HepG2 (cell line): Measurements from ENCODE around the gene SOCS1. TPM values are rescaled to one million over a fixed set of nuclear protein-coding genes. Genes with fewer than 3 reads are reported as not detected.

Experiments
- ATAC-seq: fragments of 200-7000 bp; cut with Tn5 transposase; 3 replicates; pipeline ENCODE4 v1.9.1; 2020; ENCODE audit warnings: mild to moderate bottlenecking, moderate library complexity
- BruUV-seq: library from RNA; stranded (reverse); fragments of 400-500 nt; replicated peaks from 2 replicates; lab custom pipeline; 2021; lab: Mats Ljungman, UMichigan
- CTCF ChIA-PET: fragments of 300-600 bp; formaldehyde crosslinking; extraction: SDS; loops from one replicate; lab custom pipeline; 2021; ENCODE audit warnings: low total read pairs, inconsistent platforms, low intra/inter-chr PET ratio; lab: Yijun Ruan, JAX
- POLR2A ChIA-PET: fragments of 350-600 bp; sonication (Branson Sonifier 250); formaldehyde crosslinking; loops from one replicate; lab custom pipeline; 2020; ENCODE audit warnings: antibody characterized with exemption, inconsistent platforms; lab: Yijun Ruan, JAX
- DNase-seq: peaks from one replicate; pipeline ENCODE4 v3.0.0-alpha.2; 2015; ENCODE audit warnings: low spot score
- FAIRE-seq: peaks from 3 replicates; lab custom pipeline; 2011; peaks lifted over from hg19 to GRCh38; lab: Jason Lieb, UNC
- H2AFZ ChIP-seq: one replicate; pipeline ENCODE4 v1.6.1; 2011; ENCODE audit warnings: low read length, inconsistent platforms
- H3K27ac ChIP-seq: fragments of 300-600 bp; 3 replicates; pipeline ENCODE4 v1.8.0; 2011; ENCODE audit warnings: mixed run types, mild to moderate bottlenecking, mixed read lengths, low read length, inconsistent platforms; ENCODE audit not compliant: insufficient read depth; ENCODE audit errors: extremely low read length
- H3K27me3 ChIP-seq, 2 experiments: fragments of 200-600 bp in 1 of 2; 2 replicates in 1 of 2; 3 replicates in 1 of 2; pipeline versions ENCODE4 v1.6.0 to v1.8.0; 2011; ENCODE audit warnings: low read length in 2 of 2, mild to moderate bottlenecking in 2 of 2, moderate library complexity in 2 of 2, inconsistent platforms in 1 of 2; ENCODE audit not compliant: insufficient read depth in 2 of 2, control insufficient read depth in 1 of 2
- H3K36me3 ChIP-seq, 2 experiments: fragments of 200-600 bp in 1 of 2; replicated peaks in 1 of 2; 2 replicates in 1 of 2; 3 replicates in 1 of 2; pipeline versions ENCODE4 v1.5.1 to v1.8.0; 2011; ENCODE audit warnings: low read length in 2 of 2, inconsistent platforms in 1 of 2; ENCODE audit not compliant: insufficient read depth in 2 of 2, control insufficient read depth in 1 of 2
- H3K4me1 ChIP-seq: 2 replicates; pipeline ENCODE4 v1.5.1; 2012; ENCODE audit warnings: low read length, inconsistent platforms; ENCODE audit not compliant: insufficient read depth
- H3K4me2 ChIP-seq: 2 replicates; pipeline ENCODE4 v1.6.0; 2011; ENCODE audit warnings: low read depth, low read length, inconsistent platforms
- H3K4me3 ChIP-seq, 3 experiments: fragments of 200-600 bp in 1 of 3; sonication (generic), shearing (Covaris generic) in 1 of 3; replicated peaks in 1 of 3; 2 replicates each; pipeline ENCODE4 v1.5.1; 2011 to 2016; ENCODE audit warnings: low read length in 3 of 3, inconsistent platforms in 2 of 3, low read depth in 2 of 3, mild to moderate bottlenecking in 2 of 3, control low read depth in 1 of 3, mixed read lengths in 1 of 3; ENCODE audit not compliant: insufficient read depth in 1 of 3
- H3K79me2 ChIP-seq: one replicate; pipeline ENCODE4 v1.6.1; 2011; ENCODE audit warnings: low read length, inconsistent platforms; ENCODE audit not compliant: insufficient read depth
- H3K9ac ChIP-seq: 2 replicates; pipeline ENCODE4 v1.6.0; 2011; ENCODE audit warnings: mild to moderate bottlenecking, low read depth, low read length, inconsistent platforms; ENCODE audit not compliant: insufficient read depth
- H3K9me3 ChIP-seq: 2 replicates; pipeline ENCODE4 v1.5.1; 2012; ENCODE audit warnings: mild to moderate bottlenecking, low read length
- H4K20me1 ChIP-seq: 2 replicates; pipeline ENCODE4 v1.6.0; 2011; ENCODE audit warnings: inconsistent platforms, mild to moderate bottlenecking, low read length, moderate library complexity; ENCODE audit not compliant: insufficient read depth
- ARNT2 ChIP-seq: sonication (generic); formaldehyde crosslinking; IDR thresholded peaks from 2 replicates; pipeline ENCODE4 v1.8.0; 2022; ENCODE audit warnings: mild to moderate bottlenecking, low read depth, missing genetic modification reagents, moderate library complexity
- BCL6 ChIP-seq: IDR thresholded peaks from 2 replicates; pipeline ENCODE4 v1.6.1; 2016; ENCODE audit warnings: missing genetic modification reagents, missing compliant biosample characterization
- KDM1A ChIP-seq: IDR thresholded peaks from 2 replicates; pipeline ENCODE4 v1.6.1; 2016; ENCODE audit warnings: missing compliant biosample characterization
- MAZ ChIP-seq, 2 experiments: sonication (generic) in 1 of 2; formaldehyde crosslinking in 1 of 2; IDR thresholded peaks; 2 replicates each; pipeline versions ENCODE4 v1.5.0 to v1.6.1; 2012 to 2020; ENCODE audit warnings: low read depth in 2 of 2, mild to moderate bottlenecking in 2 of 2, borderline replicate concordance in 1 of 2, improper control_type of control experiment in 1 of 2, low read length in 1 of 2, missing genetic modification reagents in 1 of 2, moderate library complexity in 1 of 2
- YEATS2 ChIP-seq: sonication (generic); formaldehyde crosslinking; IDR thresholded peaks from 2 replicates; pipeline ENCODE4 v1.4.0; 2020; ENCODE audit warnings: missing genetic modification reagents, borderline replicate concordance
- ZFP41 ChIP-seq: sonication (generic); formaldehyde crosslinking; IDR thresholded peaks from 2 replicates; pipeline ENCODE4 v1.4.0; 2020; ENCODE audit warnings: mild to moderate bottlenecking, missing genetic modification reagents, borderline replicate concordance
- ZMYM3 ChIP-seq: sonication (generic); formaldehyde crosslinking; IDR thresholded peaks from 2 replicates; pipeline ENCODE4 v1.5.1; 2020; ENCODE audit warnings: mild to moderate bottlenecking, missing genetic modification reagents
- ZNF30 ChIP-seq: sonication (generic); formaldehyde crosslinking; IDR thresholded peaks from 2 replicates; pipeline ENCODE4 v1.5.0; 2020; ENCODE audit warnings: mild to moderate bottlenecking, missing genetic modification reagents
- WGBS: methylation state at CpG from one replicate; pipeline ENCODE4 v1.1.6; 2017; ENCODE audit warnings: low lambda C conversion rate; 5-methylcytosine and 5-hydroxymethylcytosine counted together
- in situ Hi-C: cut with HindIII; loops from 2 replicates; pipeline ENCODE4 v1.10.0; 2017; ENCODE audit warnings: low pct_unique_long_range_greater_than_20kb; ENCODE audit not compliant: extremely low pct_ligation_motif_present
- intact Hi-C: fragments of 100-400 bp; cut with micrococcal nuclease; formaldehyde crosslinking; loops from one replicate; pipeline ENCODE4 v1.10.0; 2022; ENCODE audit not compliant: unreplicated experiment
- polyA plus RNA-seq, 8 experiments: library from polyadenylated mRNA; depleted of rRNA in 3 of 8; stranded (reverse) in 7 of 8; unstranded in 1 of 8; fragments of >200 nt; fragmentation: Illumina TruSeq in 4 of 8; extraction: Trizol in 4 of 8; gene quantifications; 2 replicates each; pipeline versions ENCODE4 v1.2.1 to v1.2.3, GENCODE V29; 2011 to 2016; ENCODE audit warnings: low read depth in 4 of 8, missing spikeins in 1 of 8, mixed read lengths in 1 of 8; ENCODE audit not compliant: insufficient read depth in 1 of 8
- total RNA-seq, 5 experiments: library from RNA; depleted of rRNA; stranded (reverse); fragments of >200 nt; fragmentation: Illumina TruSeq; extraction: Trizol; gene quantifications; 2 replicates each; pipeline ENCODE4 v1.2.3, GENCODE V29; 2016; ENCODE audit warnings: low read depth in 1 of 5
- TF ChIP-seq, protein P1 (sequence below): sonication (generic); formaldehyde crosslinking; IDR thresholded peaks from 2 replicates; pipeline ENCODE4 v1.4.0; 2020; ENCODE audit warnings: missing genetic modification reagents, borderline replicate concordance

SOCS1 gene
- total and polyA plus RNA-seq, 2 of the 13 experiments (the other 11 are each of a cell fraction or from before 2014, with no cell fraction given): 5.3 to 6.3 TPM

DNA sequence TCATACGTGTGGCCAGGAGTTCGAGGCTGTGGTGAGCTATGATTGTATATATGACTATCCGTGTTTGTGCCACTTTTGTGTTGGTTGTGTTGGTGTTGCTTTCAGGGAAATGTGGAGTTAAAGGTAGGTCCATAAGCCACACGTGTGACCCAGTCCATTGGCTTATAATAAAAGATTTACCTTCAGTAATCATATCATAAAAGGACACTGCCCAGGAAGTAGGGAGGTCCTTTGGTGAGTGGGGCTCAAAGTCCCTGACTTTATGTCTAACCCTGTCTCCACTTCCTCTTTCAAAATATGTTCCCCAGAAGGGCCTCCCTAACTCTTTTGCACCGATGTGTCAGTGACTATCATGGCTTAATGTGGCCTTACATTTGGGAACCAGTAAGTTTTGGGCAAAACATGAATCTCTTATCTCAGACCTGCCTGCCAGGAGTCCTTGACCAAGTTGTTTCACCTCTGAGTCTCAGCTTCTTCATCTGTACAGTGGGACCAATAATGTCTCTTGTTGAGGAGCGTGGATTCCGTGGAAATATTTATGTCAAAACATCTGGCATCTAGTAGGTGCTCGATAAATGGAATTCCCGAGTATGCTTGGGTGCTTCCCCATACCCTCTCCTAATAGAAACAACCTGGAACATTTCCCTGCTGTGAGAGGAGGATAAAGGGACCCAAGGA, 8.3 kb upstream of the SOCS1 start (continued):
- TF ChIP-seq, protein P1, sequence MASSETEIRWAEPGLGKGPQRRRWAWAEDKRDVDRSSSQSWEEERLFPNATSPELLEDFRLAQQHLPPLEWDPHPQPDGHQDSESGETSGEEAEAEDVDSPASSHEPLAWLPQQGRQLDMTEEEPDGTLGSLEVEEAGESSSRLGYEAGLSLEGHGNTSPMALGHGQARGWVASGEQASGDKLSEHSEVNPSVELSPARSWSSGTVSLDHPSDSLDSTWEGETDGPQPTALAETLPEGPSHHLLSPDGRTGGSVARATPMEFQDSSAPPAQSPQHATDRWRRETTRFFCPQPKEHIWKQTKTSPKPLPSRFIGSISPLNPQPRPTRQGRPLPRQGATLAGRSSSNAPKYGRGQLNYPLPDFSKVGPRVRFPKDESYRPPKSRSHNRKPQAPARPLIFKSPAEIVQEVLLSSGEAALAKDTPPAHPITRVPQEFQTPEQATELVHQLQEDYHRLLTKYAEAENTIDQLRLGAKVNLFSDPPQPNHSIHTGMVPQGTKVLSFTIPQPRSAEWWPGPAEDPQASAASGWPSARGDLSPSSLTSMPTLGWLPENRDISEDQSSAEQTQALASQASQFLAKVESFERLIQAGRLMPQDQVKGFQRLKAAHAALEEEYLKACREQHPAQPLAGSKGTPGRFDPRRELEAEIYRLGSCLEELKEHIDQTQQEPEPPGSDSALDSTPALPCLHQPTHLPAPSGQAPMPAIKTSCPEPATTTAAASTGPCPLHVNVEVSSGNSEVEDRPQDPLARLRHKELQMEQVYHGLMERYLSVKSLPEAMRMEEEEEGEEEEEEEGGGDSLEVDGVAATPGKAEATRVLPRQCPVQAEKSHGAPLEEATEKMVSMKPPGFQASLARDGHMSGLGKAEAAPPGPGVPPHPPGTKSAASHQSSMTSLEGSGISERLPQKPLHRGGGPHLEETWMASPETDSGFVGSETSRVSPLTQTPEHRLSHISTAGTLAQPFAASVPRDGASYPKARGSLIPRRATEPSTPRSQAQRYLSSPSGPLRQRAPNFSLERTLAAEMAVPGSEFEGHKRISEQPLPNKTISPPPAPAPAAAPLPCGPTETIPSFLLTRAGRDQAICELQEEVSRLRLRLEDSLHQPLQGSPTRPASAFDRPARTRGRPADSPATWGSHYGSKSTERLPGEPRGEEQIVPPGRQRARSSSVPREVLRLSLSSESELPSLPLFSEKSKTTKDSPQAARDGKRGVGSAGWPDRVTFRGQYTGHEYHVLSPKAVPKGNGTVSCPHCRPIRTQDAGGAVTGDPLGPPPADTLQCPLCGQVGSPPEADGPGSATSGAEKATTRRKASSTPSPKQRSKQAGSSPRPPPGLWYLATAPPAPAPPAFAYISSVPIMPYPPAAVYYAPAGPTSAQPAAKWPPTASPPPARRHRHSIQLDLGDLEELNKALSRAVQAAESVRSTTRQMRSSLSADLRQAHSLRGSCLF: no peak
- TF ChIP-seq KDM1A (CRISPR knock-in tag) (0 out of 2 replicates have a peak, but pooled peaks have one; percentile 13), ZMYM3 (CRISPR knock-in tag) (peak; percentile 88), MAZ (IDR thresholded peaks at IDR 0.05; ENCODE audit: borderline replicate concordance, low read depth, low read length) (no peak), MAZ (CRISPR knock-in tag; IDR thresholded peaks at IDR 0.05; ENCODE audit: low read depth) (no peak), ZFP41 (0 out of 2 replicates have a peak, but pooled peaks have one; percentile 37), BCL6 (CRISPR knock-in tag) (no peak)
- TF ChIP-seq, all 625 proteins: peak for 8

DNA sequence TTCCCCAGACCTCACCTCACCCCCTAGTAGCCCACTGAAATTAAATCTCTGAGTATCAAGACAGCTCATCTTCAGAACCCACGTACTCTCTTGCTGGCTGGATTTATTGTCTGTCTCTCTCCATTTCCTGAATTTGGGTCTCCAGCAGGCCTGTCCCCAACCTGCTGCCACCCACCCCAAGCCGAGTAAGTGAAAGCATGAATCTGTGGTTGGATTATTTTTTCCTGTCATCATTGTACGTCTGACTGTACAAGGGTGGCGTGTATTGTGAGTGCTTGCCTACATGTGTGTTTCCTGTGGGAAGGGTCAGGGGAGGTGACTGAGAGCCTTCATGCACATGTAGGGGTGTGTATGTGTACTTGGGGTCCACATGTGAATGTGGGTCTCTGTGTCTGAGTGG, 7.7 kb upstream of the SOCS1 start:
- in situ Hi-C loops: no loop called here
- ChIA-PET CTCF (no interaction called here), POLR2A (interaction anchor here (1.0 to 2.3 kb wide), 2 partner anchors 8 to 48 kb away, joined by 4 to 9 read pairs; partner anchors contain the start of gene SOCS1)
- no TSS peak for BruUV-seq
- peaks cover 93% of the 10 kb centered on the region for H3K4me1 ChIP-seq
- intact Hi-C loops: no loop called here
- H3K27me3 ChIP-seq: no peaks in the 10 kb centered on the region; a peak in 1 of 5 replicates
- 77% methylated on average over 4 of the region's 4 CpGs for WGBS
- no peak overlapping the region for H3K27ac ChIP-seq
- FAIRE-seq (no peak), ATAC-seq (no peak), DNase-seq (no peak)
- H3K36me3 ChIP-seq: no peaks in the 10 kb centered on the region
- peaks cover 5% of the 10 kb centered on the region; the same call in 1 of the 2 replicates for H3K9me3 ChIP-seq
- no peak overlapping the region for H3K4me2 ChIP-seq
- H3K9ac ChIP-seq: no peak overlapping the region
- H4K20me1 ChIP-seq: no peaks in the 10 kb centered on the region
- no peak overlapping the region for H3K4me3 ChIP-seq
- no peak overlapping the region for H2AFZ ChIP-seq
- no peaks in the 10 kb centered on the region for H3K79me2 ChIP-seq
- TF ChIP-seq ZNF30 (no peak), ARNT2 (no peak), YEATS2 (CRISPR knock-in tag) (no peak)
